ENCODE results near the gene OLAH.

The OLAH gene

GRCh38 chr10:15096661-15097010 lies 52.9 kb downstream of the OLAH start:
- Histone ChIP-seq H3K4me1 (ENCODE audit: control insufficient read depth, insufficient read depth, low read length) (peaks cover 8% of the 10 kb centered on the region), H3K27ac (ENCODE audit: extremely low read depth, low read depth, low read length) (peak overlapping the region; percentile 90), H3K9me3 (ENCODE audit: control insufficient read depth, insufficient read depth, low read depth, low read length) (no peaks in the 10 kb centered on the region), H3K36me3 (ENCODE audit: control insufficient read depth in 2 of 2, insufficient read depth in 1 of 2, low read length in 2 of 2) (peaks cover 2 to 14% of the 10 kb centered on the region in 2 experiments; a peak in 2 of 3 replicates), H3K4me3 (ENCODE audit: low read depth, low read length) (peak overlapping the region; percentile 64)
- CTCF ChIA-PET: no interaction called here
- no peak for TF ChIP-seq ZEB2 (tag by site-specific recombination; IDR thresholded peaks at IDR 0.05)
- TF ChIP-seq GLIS2 (tag by site-specific recombination; IDR thresholded peaks at IDR 0.05): no peak
- TF ChIP-seq KLF9 (tag by site-specific recombination; IDR thresholded peaks at IDR 0.05; ENCODE audit: low read depth): no peak
- TF ChIP-seq ZNF623 (tag by site-specific recombination; IDR thresholded peaks at IDR 0.05): no peak
- no peak for TF ChIP-seq HIC1 (tag by site-specific recombination; IDR thresholded peaks at IDR 0.05)
- no peak for TF ChIP-seq ZSCAN5A (tag by site-specific recombination; IDR thresholded peaks at IDR 0.05)
- TF ChIP-seq ZBTB6 (tag by site-specific recombination; IDR thresholded peaks at IDR 0.05): no peak
- TF ChIP-seq SETDB1 (IDR thresholded peaks at IDR 0.05; ENCODE audit: insufficient read length, low read length): no peak
- TF ChIP-seq ZNF157 (tag by site-specific recombination; IDR thresholded peaks at IDR 0.05): no peak
- POLR2A ChIA-PET: no interaction called here

- peak within 1 kb of the TSS; percentile 64 for H3K4me3 ChIP-seq (ENCODE audit: low read depth, low read length)
- peaks cover 7 to 20% of the 10 kb centered on the region in 2 experiments; a peak in 2 of 3 replicates for H3K36me3 ChIP-seq (ENCODE audit: control insufficient read depth in 2 of 2, insufficient read depth in 1 of 2, low read length in 2 of 2)
- H3K4me1 ChIP-seq (ENCODE audit: control insufficient read depth, insufficient read depth, low read length): peaks cover 8% of the 10 kb centered on the region
- POLR2A ChIA-PET: interaction anchor here (0.6 to 1.1 kb wide), 4 partner anchors 9 to 740 kb away, joined by 3 to 4 read pairs (median 4); partner anchors contain the start of genes DCLRE1C and MEIG1
- CTCF ChIA-PET: interaction anchor here (1.0 kb wide), 1 partner anchor 9 kb away, joined by 5 read pairs; no protein-coding TSS in a partner anchor
- H3K9me3 ChIP-seq (ENCODE audit: control insufficient read depth, insufficient read depth, low read depth, low read length): no peaks in the 10 kb centered on the region
- peak within 1 kb of the TSS; percentile 90 for H3K27ac ChIP-seq (ENCODE audit: extremely low read depth, low read depth, low read length)
- TF ChIP-seq ZNF366 (tag by site-specific recombination; conservative IDR thresholded peaks at IDR 0.05) (no peak), HOXD13 (CRISPR knock-in tag; IDR thresholded peaks at IDR 0.05; ENCODE audit: borderline replicate concordance) (no peak), YY2 (tag by site-specific recombination; IDR thresholded peaks at IDR 0.05) (peak; percentile 72; the same call in 1 of the 2 replicates), ZNF18 (tag by site-specific recombination; IDR thresholded peaks at IDR 0.05) (no peak), ZFHX2 (tag by site-specific recombination; conservative IDR thresholded peaks at IDR 0.05) (peak; percentile 82), ZFP37 (tag by site-specific recombination; IDR thresholded peaks at IDR 0.05) (peak; percentile 82), ZNF521 (tag by site-specific recombination; IDR thresholded peaks at IDR 0.05) (no peak), ZNF561 (tag by site-specific recombination; IDR thresholded peaks at IDR 0.05; ENCODE audit: borderline replicate concordance) (peak; percentile 81; the same call in 1 of the 2 replicates), ZNF658 (tag by site-specific recombination; IDR thresholded peaks at IDR 0.05) (no peak), ZNF560 (tag by site-specific recombination; IDR thresholded peaks at IDR 0.05; ENCODE audit: borderline replicate concordance) (no peak), SCRT2 (tag by site-specific recombination; IDR thresholded peaks at IDR 0.05) (peak; percentile 96), SP3 (tag by site-specific recombination; IDR thresholded peaks at IDR 0.05) (peak; percentile 64), ZSCAN4 (tag by site-specific recombination; IDR thresholded peaks at IDR 0.05) (no peak), ZNF132 (tag by site-specific recombination; IDR thresholded peaks at IDR 0.05; ENCODE audit: borderline replicate concordance) (no peak), REPIN1 (tag by site-specific recombination; IDR thresholded peaks at IDR 0.05; ENCODE audit: low read depth) (peak; percentile 36; the same call in 1 of the 2 replicates), ZEB2 (tag by site-specific recombination; IDR thresholded peaks at IDR 0.05) (peak; percentile 85; the same call in 1 of the 2 replicates), KLF9 (tag by site-specific recombination; IDR thresholded peaks at IDR 0.05; ENCODE audit: low read depth) (peak; percentile 53), ZBTB7A (tag by site-specific recombination; IDR thresholded peaks at IDR 0.05; ENCODE audit: low read depth) (peak; percentile 66; the same call in 1 of the 2 replicates), OVOL3 (tag by site-specific recombination; IDR thresholded peaks at IDR 0.05) (peak; percentile 4; the same call in 1 of the 2 replicates), SALL2 (tag by site-specific recombination; IDR thresholded peaks at IDR 0.05; ENCODE audit: borderline replicate concordance) (no peak)
Measured at GRCh38 chr10:15097011-15097812, 53.5 kb downstream of the OLAH start, which contains the start of gene RPP38. Gene RPP38, plus strand, starts transcription at chr10:15097355. Its CDS starts 5,960 bp downstream, at chr10:15103315.
